ENCODE data around the gene ISOC2.

Gene ISOC2

DNA sequence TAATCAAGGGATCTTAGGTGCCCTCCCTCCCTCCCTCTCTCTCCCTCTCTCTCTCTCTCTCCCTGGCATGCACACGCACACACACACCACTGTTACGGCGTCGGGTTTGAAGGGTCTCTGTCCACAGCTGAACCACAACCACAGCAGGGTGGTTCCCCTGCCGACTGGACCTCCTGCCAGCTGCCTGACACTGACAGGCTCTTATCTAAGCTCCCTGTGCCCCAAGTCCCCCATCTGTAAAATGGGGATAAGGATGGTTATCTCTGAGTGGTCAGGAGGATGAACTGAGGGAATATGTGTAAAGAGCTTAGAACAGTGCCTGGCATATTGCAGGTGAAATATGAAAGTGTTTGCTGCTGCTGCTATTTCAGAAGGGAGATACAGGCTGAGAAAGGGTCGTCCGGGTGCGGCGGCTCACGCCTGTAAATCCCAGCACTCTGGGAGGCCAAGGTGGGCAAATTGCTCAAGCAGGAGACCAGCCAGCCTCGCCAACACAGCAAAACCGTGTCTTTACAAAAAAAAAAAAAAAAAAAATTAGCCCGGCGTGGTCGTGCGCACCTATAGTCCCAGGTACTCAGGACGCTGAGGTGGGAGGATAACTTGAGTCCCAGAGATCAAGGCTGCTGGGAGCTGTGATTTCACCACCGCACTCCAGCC, 17.5 kb downstream of the ISOC2 start:
- TF ChIP-seq CTCF (conservative IDR thresholded peaks at IDR 0.05; ENCODE audit: control insufficient read depth, insufficient read depth, low read depth, low read length) = no peak
- H3K4me3 ChIP-seq (ENCODE audit: control insufficient read depth, low read depth, low read length) = no peak overlapping the region
- DNase-seq (ENCODE audit: low read depth) = no peak

DNA sequence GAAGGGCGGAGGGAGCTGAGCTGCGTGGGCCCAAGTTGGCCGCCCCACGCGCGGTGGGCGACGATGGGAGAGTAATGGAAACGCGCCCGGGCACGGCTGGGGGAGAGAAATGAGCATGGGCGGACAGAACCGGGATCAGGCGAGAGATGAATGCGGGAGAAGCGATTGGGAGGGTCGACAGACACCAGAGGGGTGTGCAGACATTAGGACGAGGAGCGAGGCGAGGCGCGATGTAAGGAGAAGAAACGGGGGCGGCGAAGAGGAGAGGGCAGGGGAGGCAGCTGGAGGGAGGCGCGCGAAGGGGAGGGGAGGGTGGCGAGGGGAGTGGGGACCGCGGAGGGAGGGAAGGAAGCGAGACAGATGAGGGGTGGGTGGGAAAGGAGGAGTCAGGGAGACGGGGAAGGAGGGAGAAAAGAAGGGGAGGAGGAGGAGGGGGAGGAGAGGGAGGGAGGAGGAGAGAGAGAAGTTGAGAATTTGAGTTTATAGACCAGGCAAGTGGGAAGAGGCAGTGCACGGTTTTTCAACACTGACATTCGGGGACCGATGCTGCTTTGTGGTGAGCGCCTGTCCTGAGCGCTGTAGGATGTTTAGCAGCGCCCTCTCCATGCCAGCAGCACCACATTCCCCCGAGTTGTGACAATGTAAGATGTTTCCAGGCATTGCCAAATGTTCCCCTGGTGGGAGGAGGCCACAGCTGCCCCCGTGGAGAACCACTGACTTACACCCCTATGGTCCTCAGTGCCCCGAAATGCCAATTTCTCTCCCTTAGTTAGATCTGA, 18.2 kb downstream of the ISOC2 start, which contains the start of gene SHISA7:
TSS of gene SHISA7 (minus strand) at position 256 of the 779 bp plus-strand sequence. CDS start 437 bp downstream, outside the sequence.
- DNase-seq (ENCODE audit: low read depth) = no peak
- TF ChIP-seq CTCF (conservative IDR thresholded peaks at IDR 0.05; ENCODE audit: control insufficient read depth, insufficient read depth, low read depth, low read length) = no peak
- H3K4me3 ChIP-seq (ENCODE audit: control insufficient read depth, low read depth, low read length) = no peak within 1 kb of the TSS

DNA sequence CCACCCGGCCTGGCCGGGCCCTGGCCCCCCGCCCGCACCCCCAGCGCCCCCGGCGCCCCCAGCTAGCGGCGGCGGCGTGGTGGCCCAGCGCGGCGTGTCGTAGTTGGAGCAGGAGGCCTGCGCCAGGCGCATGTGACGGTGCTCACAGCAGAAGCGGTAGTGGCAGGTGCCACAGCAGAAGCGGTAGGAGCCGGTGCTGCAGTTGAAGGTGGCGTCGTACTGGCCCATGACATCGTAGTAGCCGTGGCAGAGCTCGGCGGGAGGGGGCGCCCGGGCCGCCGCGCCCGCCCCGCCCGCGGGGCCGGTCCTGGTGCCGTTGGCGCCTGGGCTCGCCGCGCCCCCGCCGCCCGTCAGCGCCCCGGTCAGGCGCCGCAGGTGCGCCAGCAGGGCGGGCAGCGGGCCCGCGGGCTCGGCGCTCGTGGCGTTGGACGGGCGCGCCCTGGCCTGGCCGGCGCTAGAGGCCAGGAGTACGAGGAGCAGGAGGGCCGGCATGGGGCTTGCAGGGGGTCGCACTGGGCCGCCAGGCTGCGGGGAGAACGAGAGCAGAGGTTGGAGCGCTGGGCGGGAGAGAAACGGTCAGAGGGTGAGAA, 19.0 kb downstream of the ISOC2 start:
- TF ChIP-seq CTCF (conservative IDR thresholded peaks at IDR 0.05; ENCODE audit: control insufficient read depth, insufficient read depth, low read depth, low read length) = no peak
- no peak overlapping the region for H3K4me3 ChIP-seq (ENCODE audit: control insufficient read depth, low read depth, low read length)
- DNase-seq (ENCODE audit: low read depth) = no peak

GRCh38 chr19:55441692-55442321, 19.6 kb downstream of the ISOC2 start:
- no peak for TF ChIP-seq CTCF (conservative IDR thresholded peaks at IDR 0.05; ENCODE audit: control insufficient read depth, insufficient read depth, low read depth, low read length)
- DNase-seq (ENCODE audit: low read depth) = no peak
- H3K4me3 ChIP-seq (ENCODE audit: control insufficient read depth, low read depth, low read length) = no peak overlapping the region

- DNase-seq (ENCODE audit: low read depth) = no peak
- no peak for TF ChIP-seq CTCF (conservative IDR thresholded peaks at IDR 0.05; ENCODE audit: control insufficient read depth, insufficient read depth, low read depth, low read length)
- H3K4me3 ChIP-seq (ENCODE audit: control insufficient read depth, low read depth, low read length) = no peak overlapping the region
Observed at GRCh38 chr19:55441319-55441691, 20.1 kb downstream of the ISOC2 start.

DNA sequence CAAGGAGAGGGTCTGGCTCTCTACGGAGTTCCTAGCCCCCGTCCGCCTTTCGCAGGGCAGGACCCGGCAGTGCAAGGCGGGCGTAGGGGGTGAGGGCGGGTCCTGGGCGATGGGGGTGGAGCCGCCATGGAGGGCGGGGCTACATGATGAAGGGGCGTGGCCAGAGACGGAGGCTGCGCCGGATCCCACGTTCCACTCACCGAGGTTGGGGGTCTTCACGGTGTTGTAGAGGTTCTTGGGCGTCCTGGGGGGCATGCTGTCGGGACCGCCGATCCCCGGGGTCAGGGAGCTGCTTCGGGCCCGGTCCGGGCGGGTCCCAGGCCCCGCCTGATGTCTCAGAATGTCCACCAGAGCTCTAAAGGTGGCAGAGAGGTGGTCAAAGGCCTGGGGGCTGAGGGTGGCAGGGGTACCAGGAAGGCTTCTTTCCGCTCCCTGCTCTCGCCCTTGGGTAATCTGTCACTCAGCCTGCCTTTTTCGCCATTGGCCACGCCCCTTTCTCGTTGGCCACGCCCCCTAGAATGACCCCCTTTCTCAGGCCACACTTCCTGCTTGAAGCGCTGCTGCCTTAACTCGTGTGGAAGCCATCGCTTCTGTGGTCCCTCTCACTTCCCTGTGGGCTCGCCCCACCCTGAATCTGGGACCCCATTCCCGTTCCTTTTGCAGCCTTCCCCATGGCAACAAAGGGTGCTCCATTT, 20.9 kb downstream of the ISOC2 start:
- no peak overlapping the region for H3K4me3 ChIP-seq (ENCODE audit: control insufficient read depth, low read depth, low read length)
- TF ChIP-seq CTCF (conservative IDR thresholded peaks at IDR 0.05; ENCODE audit: control insufficient read depth, insufficient read depth, low read depth, low read length) = no peak
- no peak for DNase-seq (ENCODE audit: low read depth)
